ENCODE measurements around the gene PCGF3.

PCGF3 gene

DNA sequence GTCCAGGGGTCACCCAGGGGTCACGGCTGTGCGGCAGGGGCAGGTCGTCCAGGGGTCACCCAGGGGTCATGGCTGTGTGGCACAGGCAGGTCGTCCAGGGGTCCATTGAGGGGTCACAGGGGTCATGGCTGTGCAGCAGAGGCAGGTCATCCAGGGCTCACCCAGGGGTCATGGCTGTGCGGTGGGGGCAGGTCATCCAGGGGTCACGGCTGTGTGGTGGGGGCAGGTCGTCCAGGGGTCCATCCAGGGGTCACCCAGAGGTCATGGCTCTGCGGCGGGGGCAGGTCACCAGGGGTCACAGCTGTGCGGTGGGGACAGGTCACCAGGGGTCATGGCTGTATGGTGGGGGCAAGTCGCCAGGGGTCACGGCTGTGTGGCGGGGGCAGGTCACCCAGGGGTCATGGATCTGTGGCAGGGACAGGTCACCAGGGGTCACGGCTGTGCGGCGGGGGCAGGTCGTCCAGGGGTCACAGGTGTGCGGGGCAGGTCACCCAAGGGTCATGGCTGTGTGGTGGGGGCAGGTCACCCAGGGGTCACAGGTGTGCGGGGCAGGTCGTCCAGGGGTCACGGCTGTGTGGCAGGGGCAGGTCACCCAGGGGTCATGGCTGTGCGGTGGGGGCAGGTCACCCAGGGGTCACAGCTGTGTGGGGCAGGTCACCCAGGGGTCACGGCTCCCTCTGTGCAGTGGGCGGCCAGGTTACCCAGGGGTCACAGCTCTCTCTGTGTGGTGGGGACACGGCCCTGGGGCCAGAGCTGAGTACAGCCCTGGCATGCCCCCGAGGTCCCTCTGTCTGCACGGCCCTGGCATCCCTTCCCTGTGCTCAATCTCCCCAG lies 47.6 kb upstream of the PCGF3 start:
- Histone ChIP-seq H3K79me2 (ENCODE audit: insufficient read depth, low read length) (no peaks in the 10 kb centered on the region), H3K9me2 (replicated peaks; ENCODE audit: insufficient read depth, low read length) (no peaks in the 10 kb centered on the region), H3K9ac (ENCODE audit: low read length) (no peak overlapping the region), H3K36me3 (ENCODE audit: low read length) (no peaks in the 10 kb centered on the region), H3K27me3 (ENCODE audit: low read length) (no peaks in the 10 kb centered on the region), H3F3A (ENCODE audit: insufficient read depth) (no peaks in the 10 kb centered on the region), H3K9me3 (ENCODE audit: insufficient read depth, low read length) (no peaks in the 10 kb centered on the region), H4K20me1 (ENCODE audit: low read depth, low read length) (no peaks in the 10 kb centered on the region), H3K4me2 (ENCODE audit: low read depth, low read length, poor library complexity, severe bottlenecking) (no peak overlapping the region), H3K27ac (ENCODE audit: low read depth, low read length) (no peak overlapping the region), H2AFZ (ENCODE audit: low read depth, low read length, severe bottlenecking) (no peak overlapping the region), H3K4me3 (ENCODE audit: insufficient read depth, low read length, poor library complexity, severe bottlenecking) (no peak overlapping the region)
- TF ChIP-seq EZH2phosphoT487 (conservative IDR thresholded peaks at IDR 0.05; ENCODE audit: low read length) (no peak), CTCF (IDR thresholded peaks at IDR 0.05; ENCODE audit: insufficient read depth, low read length, poor library complexity, severe bottlenecking) (no peak)

DNA sequence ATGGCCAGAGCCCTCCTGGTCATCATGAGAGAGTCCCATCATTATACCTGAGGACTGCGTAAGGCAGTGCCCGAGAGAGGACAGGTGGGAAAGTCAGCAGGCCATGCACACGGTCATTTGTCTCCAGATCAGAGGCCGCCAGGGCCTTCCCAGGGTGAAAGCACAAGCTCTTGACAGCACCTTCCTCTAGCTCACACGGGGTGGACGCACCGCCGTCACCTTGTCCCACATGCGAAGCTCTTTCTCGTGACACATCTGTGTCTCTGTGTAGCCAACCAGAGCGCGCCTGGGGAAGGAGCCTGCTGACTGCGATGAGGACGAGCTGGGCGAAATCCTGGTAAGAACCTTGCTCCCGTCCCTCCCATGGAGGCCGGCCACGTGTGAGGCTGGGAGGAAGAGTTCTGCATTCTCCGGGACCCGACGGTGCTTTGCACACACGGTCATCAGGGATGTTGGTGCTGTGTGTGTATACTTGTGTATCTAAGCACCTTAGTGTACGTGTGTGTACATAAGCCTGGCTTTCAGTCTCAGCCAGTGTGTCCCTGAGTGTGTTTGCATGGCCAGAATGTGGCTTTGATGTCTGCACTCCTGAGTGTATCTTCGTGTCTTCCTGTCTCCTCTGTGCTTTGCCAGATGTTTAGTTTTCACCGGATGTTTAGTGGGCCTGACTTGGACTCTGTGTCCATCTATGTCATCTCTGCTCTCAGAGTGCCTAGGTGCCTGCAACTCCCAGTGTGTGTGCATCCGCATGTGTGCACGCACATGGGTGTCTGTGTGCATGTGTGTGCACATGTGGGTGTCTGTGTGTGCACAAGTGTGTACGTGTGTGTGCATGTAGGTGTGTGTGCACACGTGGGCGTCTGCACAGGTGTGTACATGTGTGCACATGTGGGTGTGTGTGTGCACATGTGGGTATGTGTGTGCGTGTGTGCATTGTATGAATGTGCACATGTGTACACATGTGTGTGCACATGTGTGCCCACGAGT lies 46.7 kb upstream of the PCGF3 start:
- no peak for TF ChIP-seq CTCF (IDR thresholded peaks at IDR 0.05; ENCODE audit: insufficient read depth, low read length, poor library complexity, severe bottlenecking)
- TF ChIP-seq EZH2phosphoT487 (conservative IDR thresholded peaks at IDR 0.05; ENCODE audit: low read length): no peak
- no peaks in the 10 kb centered on the region for H3K27me3 ChIP-seq (ENCODE audit: low read length)
- no peaks in the 10 kb centered on the region for H3K36me3 ChIP-seq (ENCODE audit: low read length)
- no peak overlapping the region for H2AFZ ChIP-seq (ENCODE audit: low read depth, low read length, severe bottlenecking)
- H3K9me3 ChIP-seq (ENCODE audit: insufficient read depth, low read length): no peaks in the 10 kb centered on the region
- H3K27ac ChIP-seq (ENCODE audit: low read depth, low read length): no peak overlapping the region
- H3F3A ChIP-seq (ENCODE audit: insufficient read depth): no peaks in the 10 kb centered on the region
- no peak overlapping the region for H3K4me3 ChIP-seq (ENCODE audit: insufficient read depth, low read length, poor library complexity, severe bottlenecking)
- no peaks in the 10 kb centered on the region for H4K20me1 ChIP-seq (ENCODE audit: low read depth, low read length)
- H3K79me2 ChIP-seq (ENCODE audit: insufficient read depth, low read length): no peaks in the 10 kb centered on the region
- H3K9me2 ChIP-seq (replicated peaks; ENCODE audit: insufficient read depth, low read length): no peaks in the 10 kb centered on the region
- H3K4me2 ChIP-seq (ENCODE audit: low read depth, low read length, poor library complexity, severe bottlenecking): no peak overlapping the region
- no peak overlapping the region for H3K9ac ChIP-seq (ENCODE audit: low read length)

- Histone ChIP-seq H3K79me2 (ENCODE audit: insufficient read depth, low read length) (no peaks in the 10 kb centered on the region), H3K4me3 (ENCODE audit: insufficient read depth, low read length, poor library complexity, severe bottlenecking) (no peak overlapping the region), H3F3A (ENCODE audit: insufficient read depth) (no peaks in the 10 kb centered on the region), H3K9me2 (replicated peaks; ENCODE audit: insufficient read depth, low read length) (no peaks in the 10 kb centered on the region), H3K27ac (ENCODE audit: low read depth, low read length) (no peak overlapping the region), H3K9ac (ENCODE audit: low read length) (no peak overlapping the region), H3K36me3 (ENCODE audit: low read length) (no peaks in the 10 kb centered on the region), H3K9me3 (ENCODE audit: insufficient read depth, low read length) (no peaks in the 10 kb centered on the region), H3K4me2 (ENCODE audit: low read depth, low read length, poor library complexity, severe bottlenecking) (no peak overlapping the region), H4K20me1 (ENCODE audit: low read depth, low read length) (no peaks in the 10 kb centered on the region), H3K27me3 (ENCODE audit: low read length) (no peaks in the 10 kb centered on the region), H2AFZ (ENCODE audit: low read depth, low read length, severe bottlenecking) (no peak overlapping the region)
- no peak for TF ChIP-seq EZH2phosphoT487 (conservative IDR thresholded peaks at IDR 0.05; ENCODE audit: low read length)
Measured at GRCh38 chr4:659851-660250, 45.8 kb upstream of the PCGF3 start.
